K562 (cell line): ENCODE measurements around the gene DGKA. TPM values are rescaled to one million over a fixed set of nuclear protein-coding genes. Genes with fewer than 3 reads are reported as not detected.

Experiments
- ADNP ChIP-seq: fragments of 200-800 bp; sonication (Bioruptor generic); IDR thresholded peaks from 2 replicates; pipeline ENCODE4 v1.6.1; 2016; ENCODE audit warnings: missing genetic modification characterization, missing compliant biosample characterization
- ETV6 ChIP-seq, 3 experiments: fragments of 150-350 bp in 1 of 3; sonication (generic) in 1 of 3; formaldehyde crosslinking in 1 of 3; IDR thresholded peaks; 2 replicates each; pipeline versions ENCODE4 v1.6.1 to v1.8.0; 2014 to 2022; ENCODE audit warnings: borderline replicate concordance in 2 of 3, low read depth in 2 of 3, antibody characterized with exemption in 1 of 3, low read length in 1 of 3, mild to moderate bottlenecking in 1 of 3, missing genetic modification reagents in 1 of 3
- KAT7 ChIP-seq: sonication (generic); formaldehyde crosslinking; IDR thresholded peaks from 2 replicates; pipeline ENCODE4 v1.8.0; 2022; ENCODE audit warnings: missing genetic modification reagents, mild to moderate bottlenecking, borderline replicate concordance
- NUFIP1 ChIP-seq: fragments of 450-650 bp; IDR thresholded peaks from 2 replicates; pipeline ENCODE4 v1.6.1; 2018; ENCODE audit not compliant: partially characterized antibody
- ZBTB40 ChIP-seq, 2 experiments: fragments of 450-650 bp in 1 of 2; sonication (generic) in 1 of 2; formaldehyde crosslinking in 1 of 2; IDR thresholded peaks; 2 replicates each; pipeline versions ENCODE4 v1.7.1 to v1.9.0; 2016 to 2022; ENCODE audit warnings: inconsistent platforms in 1 of 2, mild to moderate bottlenecking in 1 of 2, missing genetic modification reagents in 1 of 2
- ZMIZ1 ChIP-seq, 2 experiments: fragments of 150-350 bp in 1 of 2; IDR thresholded peaks; 2 replicates each; pipeline ENCODE4 v1.6.1; 2012 to 2016; ENCODE audit warnings: low read depth in 2 of 2, low read length in 2 of 2, mild to moderate bottlenecking in 1 of 2, moderate library complexity in 1 of 2
- polyA plus RNA-seq, 8 experiments: library from polyadenylated mRNA; depleted of rRNA in 4 of 8; stranded (reverse) in 5 of 8; unstranded in 3 of 8; fragments of >200 nt; fragmentation: Nextera tagmentation in 2 of 8; fragmentation: Illumina TruSeq in 1 of 8; extraction: Ambion mirVana in 2 of 8; extraction: Trizol in 1 of 8; gene quantifications; 2 replicates each; pipeline versions ENCODE4 v1.2.1 to v1.2.3, GENCODE V29; 2011 to 2014; ENCODE audit warnings: inconsistent platforms in 1 of 8, missing spikeins in 1 of 8
- total RNA-seq, 7 experiments: library from RNA; depleted of rRNA in 6 of 7; stranded (reverse); fragments of >200 nt in 6 of 7; fragmentation: Illumina TruSeq in 2 of 7; extraction: Trizol in 2 of 7; gene quantifications; 2 replicates each; pipeline versions ENCODE4 v1.2.1 to v1.2.3, GENCODE V29; 2011 to 2021; ENCODE audit warnings: low replicate concordance in 1 of 7

DGKA gene
- total and polyA plus RNA-seq, 9 of the 15 experiments (the other 6 are each of a cell fraction or from before 2014, with no cell fraction given), result 3.4 to 12.4 (median 6.2) TPM

- TF ChIP-seq ZBTB40 (IDR thresholded peaks at IDR 0.05), result no peak; the same call in 1 of the 2 replicates
- TF ChIP-seq ZBTB40 (CRISPR knock-in tag; IDR thresholded peaks at IDR 0.05), result no peak
- TF ChIP-seq KAT7 (CRISPR knock-in tag), result 0 out of 2 replicates have a peak, but pooled peaks have one; percentile 56
- TF ChIP-seq NUFIP1, result no peak
- no peak for TF ChIP-seq ETV6 (IDR thresholded peaks at IDR 0.05; ENCODE audit: borderline replicate concordance in 1 of 2, low read depth in 2 of 2, low read length in 1 of 2)
- TF ChIP-seq ETV6 (CRISPR knock-in tag; IDR thresholded peaks at IDR 0.05; ENCODE audit: borderline replicate concordance), result no peak
- TF ChIP-seq ZMIZ1 (IDR thresholded peaks at IDR 0.05; ENCODE audit: low read depth in 2 of 2, low read length in 2 of 2), result no peak
- TF ChIP-seq ADNP (tag), result peak; percentile 93
Observed at GRCh38 chr12:55996201-55996714, 65.3 kb downstream of the DGKA start (continued).
